ENCODE results near the gene SPATS1.
"Not testable (repeated sequence)": the region's sequence is repeated elsewhere in the genome, so short reads cannot be mapped to it uniquely, and the experiment has no call there.

SPATS1 gene

DNA sequence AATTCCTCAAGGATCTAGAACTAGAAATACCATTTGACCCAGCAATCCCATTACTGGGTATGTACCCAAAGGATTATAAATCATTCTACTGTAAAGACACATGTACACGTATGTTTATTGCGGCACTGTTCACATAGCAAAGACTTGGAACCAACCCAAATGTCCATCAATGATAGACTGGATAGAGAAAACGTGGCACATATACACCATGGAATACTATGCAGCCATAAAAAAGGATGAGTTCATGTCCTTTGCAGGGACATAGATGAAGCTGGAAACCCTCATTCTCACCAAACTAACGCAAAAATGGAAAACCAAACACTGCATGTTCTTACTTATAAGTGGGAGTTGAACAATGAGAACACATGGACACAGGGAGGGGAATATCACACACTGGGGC lies 4.4 kb downstream of the SPATS1 start:
- not testable (repeated sequence) for DNase-seq (ENCODE audit: low spot score)

DNA sequence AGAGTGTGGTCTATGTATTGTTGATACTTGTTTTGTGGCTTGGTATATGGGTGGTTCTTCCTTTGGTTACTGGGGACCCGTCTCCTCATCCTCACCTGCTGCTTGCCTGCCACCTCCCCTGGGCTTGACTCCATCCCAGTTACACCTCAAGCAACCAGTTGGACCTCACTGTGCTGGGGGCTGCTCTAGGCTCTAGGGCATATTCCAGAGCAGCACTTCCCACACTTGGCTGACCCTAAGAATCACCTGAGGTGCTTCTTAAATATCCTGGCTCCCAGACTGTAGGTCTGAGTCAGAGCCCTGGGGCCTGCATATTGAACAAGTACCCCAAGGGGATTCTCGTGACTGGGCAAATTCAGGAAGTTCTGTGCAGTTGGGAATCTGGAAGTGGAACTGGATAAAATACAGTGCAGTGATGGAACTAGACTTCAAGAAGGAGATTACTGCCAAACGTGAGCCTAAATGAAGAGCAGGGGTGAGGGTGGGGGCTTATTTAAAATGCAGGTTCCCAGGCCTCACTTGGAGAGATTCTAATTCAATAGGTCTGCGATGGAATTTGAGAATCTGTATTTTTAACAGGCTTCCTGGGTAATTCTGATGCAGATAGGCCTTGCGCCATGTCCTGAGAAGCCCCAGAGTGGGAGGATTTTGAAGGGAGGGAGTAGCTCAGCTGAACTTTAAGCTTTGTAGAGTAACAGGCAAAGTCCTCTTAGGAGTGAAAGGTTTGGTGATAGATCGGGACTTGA lies 7.6 kb downstream of the SPATS1 start:
- no peak for DNase-seq (ENCODE audit: low spot score)

DNA sequence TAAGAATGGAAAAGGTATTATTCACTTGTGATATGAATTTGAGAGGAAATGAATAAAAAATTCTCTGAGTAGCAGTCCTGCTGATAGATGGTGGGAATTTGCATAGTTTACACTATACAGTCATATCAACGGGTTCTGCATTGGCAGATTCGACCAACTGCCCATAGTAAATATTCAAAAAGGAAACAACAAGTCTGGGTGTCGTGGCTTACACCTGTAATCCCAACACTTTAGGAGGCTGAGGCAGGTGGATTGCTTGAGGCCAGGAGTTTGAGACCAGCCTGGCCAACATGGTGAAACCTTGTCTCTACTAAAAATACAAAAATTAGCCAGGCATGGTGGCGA lies 8.2 kb downstream of the SPATS1 start:
- not testable (repeated sequence) for DNase-seq (ENCODE audit: low spot score)

DNA sequence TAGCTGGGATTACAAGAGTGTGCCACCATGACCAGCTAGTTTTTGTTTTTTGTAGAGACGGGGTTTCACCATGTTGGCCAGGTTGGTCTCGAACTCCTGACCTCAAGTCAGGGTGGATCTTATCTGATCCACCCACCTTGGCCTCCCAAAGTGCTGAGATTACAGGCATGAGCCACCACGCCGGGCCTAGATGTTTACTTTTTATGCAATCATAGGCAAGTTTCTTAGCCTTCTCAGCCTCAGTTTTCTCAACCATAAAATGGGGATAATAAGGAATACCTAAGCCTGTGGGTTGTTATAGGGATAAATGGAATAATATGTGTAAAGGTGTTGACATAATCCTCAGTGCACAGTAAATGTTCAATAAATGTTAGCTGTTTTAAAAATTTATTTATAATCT lies 9.8 kb downstream of the SPATS1 start:
- no peak for DNase-seq (ENCODE audit: low spot score)

DNA sequence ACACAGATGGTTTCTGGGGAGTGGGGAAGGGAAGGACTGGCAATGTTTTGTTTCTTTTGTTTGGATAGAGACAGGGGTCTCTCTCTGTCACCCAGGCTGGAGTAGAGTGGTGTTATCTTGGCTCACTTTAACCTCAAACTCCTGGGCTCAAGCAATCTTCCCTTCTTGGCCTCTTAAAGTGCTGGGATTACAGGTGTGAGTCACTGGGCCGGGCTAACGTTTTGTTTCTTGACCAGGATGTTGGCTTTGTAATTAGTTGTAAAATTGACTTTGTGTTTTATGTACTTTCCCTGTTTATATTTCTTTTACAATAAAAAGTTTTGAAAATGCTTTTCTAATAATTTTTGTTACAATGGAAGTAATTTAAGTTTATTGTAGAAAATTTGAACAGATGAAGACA lies 10.9 kb downstream of the SPATS1 start:
- DNase-seq (ENCODE audit: low spot score): no peak

DNA sequence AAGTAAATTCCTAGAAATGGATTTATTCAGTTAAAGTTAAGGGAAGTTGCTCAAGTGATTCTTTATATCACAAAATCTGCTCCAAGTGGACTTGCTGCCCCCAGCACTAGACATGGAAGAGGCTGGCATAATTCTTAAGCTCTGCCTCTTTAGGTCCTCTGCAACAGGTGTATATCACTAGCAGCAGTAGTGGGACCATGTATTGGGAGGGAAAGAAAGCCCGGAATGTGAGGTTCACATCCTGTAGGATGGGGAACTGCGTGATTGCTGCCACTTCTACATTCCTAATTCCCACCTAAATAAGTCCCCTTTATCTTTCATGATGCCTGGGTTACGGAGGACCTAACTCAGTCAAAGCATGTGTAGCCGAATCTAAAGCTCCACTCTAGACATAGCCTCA lies 13.2 kb downstream of the SPATS1 start:
- no peak for DNase-seq (ENCODE audit: low spot score)

DNA sequence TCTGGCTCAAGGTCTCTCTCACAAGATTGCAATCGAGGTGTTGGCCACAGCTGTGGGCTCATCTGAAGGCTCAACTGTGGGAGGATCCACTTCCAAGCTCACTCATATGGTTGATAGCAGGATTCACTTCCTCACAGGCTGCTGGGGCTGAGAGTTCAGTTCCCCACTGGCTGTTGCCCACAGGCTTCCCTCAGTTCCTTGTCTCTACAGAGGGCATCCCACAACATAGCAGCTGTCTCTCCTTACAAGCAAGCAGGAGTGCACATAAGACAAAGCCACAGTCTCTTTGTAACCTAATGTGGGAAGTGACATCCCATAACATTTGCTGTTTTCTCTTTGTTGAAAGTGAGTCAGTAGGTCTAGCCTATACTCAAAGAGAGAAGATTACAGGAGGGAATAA lies 14.0 kb downstream of the SPATS1 start:
- DNase-seq (ENCODE audit: low spot score): no peak

DNA sequence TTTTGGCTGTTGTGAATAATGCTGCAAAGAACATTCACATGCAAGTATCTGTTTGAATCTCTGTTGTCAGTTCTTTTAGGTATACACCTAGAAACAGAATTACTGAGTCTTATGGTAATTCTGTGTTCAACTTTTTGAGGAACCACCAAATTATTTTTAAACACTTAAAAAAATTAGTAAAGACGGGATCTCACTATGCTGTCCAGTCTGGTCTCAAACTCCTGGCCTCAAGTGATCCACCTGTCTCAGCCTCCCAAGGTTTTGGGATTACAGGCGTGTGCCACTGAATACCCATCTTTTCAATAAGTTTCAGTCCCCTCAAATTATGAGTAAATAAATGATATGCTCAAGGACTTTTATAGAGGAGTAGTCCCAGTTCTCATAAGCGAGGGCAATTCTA lies 17.5 kb downstream of the SPATS1 start:
- DNase-seq (ENCODE audit: low spot score): no peak

DNA sequence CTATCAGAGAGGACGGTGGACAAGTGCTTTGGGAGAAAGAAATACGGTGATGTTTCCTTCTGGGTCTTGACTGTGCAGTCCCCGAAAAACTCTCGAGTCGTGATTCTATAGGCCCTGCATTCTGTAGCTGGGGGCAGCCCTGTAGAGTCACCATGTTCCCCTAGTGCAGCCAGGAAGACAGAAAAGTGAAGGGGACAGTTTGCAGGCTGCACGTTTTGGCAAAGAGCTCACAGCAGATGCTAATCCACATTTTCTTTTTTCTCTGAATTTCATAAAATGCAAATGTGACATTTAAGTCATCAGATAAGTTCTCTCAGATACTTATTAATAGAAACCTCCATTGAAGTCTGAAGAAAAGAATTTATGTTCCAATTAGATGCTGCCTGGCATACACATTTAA lies 19.5 kb downstream of the SPATS1 start:
- DNase-seq (ENCODE audit: low spot score): no peak

DNA sequence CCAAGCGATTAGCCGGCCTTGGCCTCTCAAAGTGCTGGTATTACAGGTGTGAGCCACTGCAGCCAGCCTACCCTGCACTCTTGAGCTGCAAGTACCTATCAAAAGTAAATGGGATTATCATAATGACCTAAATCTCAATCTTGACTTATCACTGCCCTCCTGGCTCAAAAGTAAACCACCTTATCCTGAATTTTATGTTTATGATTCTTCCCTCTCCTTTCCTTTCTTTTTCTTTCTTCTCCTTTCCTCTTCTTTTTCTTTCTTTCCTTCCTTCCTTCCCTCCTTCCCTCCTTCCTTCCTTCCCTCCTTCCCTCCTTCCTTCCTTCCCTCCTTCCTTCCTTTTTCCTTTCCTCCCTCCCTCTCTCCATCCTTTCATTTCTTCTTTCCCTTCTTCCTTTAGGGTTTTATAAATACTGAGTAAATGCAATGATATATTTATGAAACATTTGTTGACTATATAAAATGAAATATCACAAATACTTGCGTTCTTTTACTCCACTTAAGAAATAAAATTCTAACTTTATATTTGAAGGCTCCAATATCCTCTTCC lies 21.0 kb downstream of the SPATS1 start:
- DNase-seq (ENCODE audit: low spot score): no peak

DNA sequence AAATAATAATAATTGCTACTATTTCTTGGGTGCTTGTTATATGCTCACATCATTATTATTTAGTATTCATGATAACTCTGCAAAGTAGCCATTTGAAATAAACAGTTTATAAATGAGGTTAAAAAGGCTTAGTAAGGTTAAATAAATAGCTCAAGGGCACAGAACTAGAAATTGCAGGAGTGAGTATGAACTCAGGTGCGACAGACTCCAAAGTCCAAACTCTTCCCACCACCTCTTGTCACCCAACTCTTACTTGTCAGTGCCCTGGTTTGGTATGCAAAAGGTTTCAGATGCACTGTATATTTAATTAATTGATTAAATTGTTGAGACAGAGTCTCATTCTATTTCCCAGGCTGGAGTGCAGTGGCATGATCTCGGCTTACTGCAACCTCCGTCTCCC lies 24.3 kb downstream of the SPATS1 start:
- no peak for DNase-seq (ENCODE audit: low spot score)

DNA sequence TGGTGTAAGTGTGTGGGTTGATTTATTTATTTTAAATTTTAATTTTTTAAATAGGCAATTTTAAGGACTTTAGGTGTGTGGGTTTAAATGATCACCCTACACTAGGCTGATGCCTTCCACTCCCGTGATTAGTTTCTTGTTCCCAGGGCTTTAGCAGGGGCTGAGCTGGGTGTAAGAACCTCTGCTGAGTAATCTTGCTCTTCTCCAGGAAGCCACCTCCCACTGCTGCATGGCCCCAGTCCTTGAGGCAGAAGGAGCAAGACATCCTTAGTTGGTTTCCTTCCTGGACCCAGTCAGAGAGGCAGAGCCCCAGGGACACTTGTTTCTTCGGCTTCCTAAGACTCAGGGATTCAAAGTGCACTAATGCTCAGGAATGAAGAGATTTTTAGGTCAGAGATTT lies 25.2 kb downstream of the SPATS1 start:
- no peak for DNase-seq (ENCODE audit: low spot score)

DNA sequence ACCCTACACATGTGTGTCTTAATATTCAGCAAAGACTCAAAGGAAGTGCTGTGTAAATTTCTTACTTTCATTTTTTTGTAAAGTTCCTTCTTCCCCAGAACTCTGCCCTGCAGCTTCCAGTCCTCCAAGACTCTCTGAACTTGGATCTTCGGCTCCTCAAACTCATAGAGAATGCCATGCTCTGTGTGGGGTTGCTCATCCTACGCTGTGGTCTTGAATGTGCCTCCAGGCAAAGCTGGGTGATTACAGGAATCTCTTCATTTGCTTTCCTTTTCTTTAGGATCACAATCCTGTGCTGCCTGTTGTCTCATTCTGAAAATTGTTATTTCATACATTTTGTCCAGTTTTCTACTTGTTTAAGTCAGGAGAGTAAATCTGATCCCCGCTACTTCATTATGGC lies 30.6 kb downstream of the SPATS1 start:
- DNase-seq (ENCODE audit: low spot score): no peak

DNA sequence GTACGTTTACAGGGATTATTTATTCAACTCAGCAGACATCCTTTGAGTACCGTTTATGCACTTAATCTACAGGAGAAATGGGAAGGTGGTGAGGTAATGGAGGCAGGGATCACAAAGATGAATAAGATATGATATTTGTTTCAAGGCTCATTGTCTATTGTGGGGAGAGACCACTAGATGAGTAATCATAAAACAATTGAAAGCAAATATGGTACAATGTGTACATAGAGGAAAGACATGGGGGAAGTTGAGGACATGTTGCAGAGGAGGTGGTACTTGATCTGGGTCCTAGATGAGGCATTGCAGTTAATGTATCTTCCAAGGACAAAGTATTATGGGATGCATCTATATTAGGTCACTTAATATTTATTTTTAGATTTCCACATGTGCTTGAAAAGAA lies 31.3 kb downstream of the SPATS1 start:
- DNase-seq (ENCODE audit: low spot score): no peak

DNA sequence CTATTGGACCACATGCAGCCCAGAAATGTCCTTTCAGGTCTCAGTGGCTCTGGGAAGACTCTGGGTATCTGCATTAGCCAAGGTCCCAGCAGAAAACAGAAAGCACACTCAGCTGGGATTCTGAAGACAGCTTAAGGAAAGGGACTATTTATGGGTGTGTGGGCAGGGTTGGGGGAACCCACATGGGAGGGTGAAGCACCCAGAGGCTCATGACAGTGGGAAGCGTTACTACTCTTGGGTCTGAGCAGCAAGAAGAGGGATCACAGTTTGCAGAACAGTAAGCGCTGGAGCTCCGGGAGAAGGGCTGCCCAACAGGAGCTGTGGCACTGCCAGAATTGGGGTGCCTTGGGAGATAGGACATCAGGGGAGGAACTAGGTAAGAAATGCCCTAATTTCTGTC lies 32.6 kb downstream of the SPATS1 start:
- DNase-seq (ENCODE audit: low spot score): no peak

DNA sequence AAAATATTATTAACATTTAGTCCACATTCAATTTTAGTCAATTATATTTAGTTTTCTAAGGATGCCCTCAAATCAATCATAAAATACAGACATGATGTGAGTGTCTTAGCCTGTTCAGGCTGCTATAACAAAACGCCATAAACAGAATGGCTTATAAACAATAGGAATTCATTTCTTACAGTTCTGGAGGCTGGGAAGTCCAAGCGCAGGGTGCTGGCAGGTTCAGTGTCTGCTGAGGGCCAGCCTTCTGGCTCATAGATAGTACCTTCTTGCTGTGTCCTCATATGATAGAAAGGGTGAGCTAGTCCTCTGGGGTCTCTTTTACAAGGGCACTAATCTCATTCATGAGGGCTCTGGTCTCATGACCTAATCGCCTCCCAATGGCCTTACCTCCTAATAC lies 35.0 kb downstream of the SPATS1 start:
- DNase-seq (ENCODE audit: low spot score): no peak

DNA sequence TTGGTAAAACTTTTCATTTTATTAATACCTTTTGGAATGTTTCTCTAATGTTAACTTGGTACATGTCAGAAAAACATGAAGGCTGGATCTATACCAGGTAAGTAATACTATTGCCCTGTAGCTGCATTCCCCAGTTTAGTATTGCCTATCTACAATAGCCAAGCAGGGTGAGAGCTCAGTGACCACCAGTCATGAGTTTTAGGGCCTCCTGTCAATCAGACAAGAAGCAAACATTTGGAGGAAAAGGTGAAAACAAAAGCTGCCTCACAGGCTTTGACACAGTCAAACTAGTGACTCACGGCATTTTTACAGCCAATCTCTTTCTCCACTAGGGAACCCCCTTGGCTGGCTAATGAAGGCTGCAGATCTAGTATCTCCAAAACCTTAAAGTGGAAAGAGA lies 35.5 kb downstream of the SPATS1 start:
- DNase-seq (ENCODE audit: low spot score): no peak

DNA sequence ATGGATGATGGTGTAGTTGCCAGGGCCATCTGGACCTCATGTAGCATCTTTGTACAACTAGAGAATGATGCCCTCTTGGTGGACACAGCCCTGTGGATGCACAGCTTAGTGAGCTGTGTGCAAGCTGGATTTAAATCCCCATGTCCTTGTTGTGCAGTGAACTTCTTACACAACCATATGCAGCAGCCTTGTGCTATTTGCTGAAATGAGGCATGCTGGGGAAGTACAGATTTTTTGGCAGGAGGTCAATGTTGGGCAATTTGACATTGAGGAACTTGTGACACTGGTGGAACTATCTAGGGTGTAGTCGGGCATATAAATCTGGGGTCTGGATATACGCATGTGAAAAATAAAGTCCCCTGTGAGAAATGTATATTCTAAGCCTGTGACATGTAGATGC lies 39.3 kb downstream of the SPATS1 start:
- no peak for DNase-seq (ENCODE audit: low spot score)

DNA sequence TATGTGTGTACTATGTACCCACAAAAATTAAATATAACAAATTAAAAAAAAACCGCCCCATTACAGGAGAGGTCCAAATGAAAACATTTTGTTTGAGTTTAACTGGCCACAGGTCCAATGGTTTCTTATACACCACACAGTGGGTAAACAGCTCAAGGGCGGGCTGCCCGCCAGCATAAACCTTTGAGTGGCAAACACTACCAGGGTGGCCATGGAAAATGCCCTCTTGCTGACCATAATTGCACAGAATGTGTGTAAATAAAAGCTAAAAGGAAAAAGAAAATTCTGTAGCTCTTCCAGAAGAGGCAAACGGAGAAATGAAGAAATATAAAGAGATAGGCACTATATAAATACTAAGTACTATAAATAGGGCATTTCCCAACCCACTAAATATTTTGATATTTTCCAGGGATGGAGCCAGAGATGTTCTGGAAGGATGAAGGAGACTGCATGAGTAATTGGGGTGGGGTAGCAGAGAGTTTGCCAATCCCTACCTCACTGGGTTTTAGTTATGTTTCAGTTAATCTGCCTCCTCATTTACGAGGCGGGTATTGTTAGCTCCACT lies 44.0 kb downstream of the SPATS1 start:
- DNase-seq (ENCODE audit: low spot score): peak; percentile 31

DNA sequence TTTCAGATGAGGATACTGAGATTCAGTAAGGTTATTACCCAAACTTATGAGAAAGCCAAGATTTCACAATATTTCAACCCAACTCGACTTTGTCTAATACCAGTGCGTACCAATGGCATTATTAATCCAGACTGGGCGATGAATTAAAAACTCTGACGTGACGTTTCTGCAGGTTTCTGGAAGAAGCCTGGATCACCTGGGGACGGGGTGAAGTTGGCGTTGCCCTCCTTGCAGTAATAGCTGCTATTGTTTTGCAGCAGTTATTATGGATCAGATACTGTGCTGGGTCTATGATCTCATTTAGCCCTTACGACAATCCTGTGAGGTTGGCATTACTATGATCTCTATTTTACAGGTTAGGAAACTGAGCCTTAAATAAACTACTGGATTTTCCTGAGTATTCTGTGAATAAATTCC lies 44.5 kb downstream of the SPATS1 start:
- peak; percentile 37 for DNase-seq (ENCODE audit: low spot score)

DNA sequence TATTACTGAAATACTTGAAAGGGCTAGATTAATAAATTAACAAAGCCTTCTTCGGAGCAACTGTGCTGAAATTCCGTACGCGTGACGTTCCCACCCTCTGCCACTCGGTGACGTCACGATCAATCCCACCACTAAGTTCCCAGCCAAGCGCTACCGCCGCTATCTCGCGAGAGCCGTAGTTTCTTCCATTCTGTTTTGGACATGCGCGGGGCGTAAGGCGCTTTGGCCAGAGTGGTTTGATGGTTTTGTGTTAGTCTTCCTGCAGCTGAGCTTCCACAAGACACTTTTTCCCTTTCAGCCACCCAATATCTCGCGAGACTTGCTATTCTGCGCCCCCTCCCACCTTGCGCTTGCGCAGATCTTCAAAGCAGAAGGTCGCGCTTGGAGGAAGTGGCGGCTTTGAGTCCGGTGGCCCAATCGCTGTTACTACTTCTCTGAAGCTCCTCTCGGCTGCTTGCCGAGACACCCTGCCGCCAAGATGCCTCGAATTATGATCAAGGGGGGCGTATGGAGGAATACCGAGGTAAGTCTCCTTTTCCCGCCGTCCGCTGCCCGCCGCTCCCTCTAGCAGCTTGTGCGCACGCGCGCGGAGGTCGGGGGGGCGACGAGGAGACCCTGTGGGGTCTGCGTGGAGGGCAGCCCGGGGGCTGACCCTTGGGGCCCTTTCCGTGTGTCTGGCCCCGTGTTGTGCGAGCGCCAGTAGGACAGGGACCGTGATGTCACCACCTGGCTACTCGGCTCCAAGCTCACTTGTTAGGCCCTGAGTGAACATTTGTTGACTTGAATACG lies 45.1 kb downstream of the SPATS1 start, which contains the start of gene CDC5L:
Gene CDC5L, plus strand, starts transcription at position 361 of the 789 bp plus-strand sequence. Its CDS starts 118 bp downstream, at position 479.
- peak; percentile 98 for DNase-seq (ENCODE audit: low spot score)

DNA sequence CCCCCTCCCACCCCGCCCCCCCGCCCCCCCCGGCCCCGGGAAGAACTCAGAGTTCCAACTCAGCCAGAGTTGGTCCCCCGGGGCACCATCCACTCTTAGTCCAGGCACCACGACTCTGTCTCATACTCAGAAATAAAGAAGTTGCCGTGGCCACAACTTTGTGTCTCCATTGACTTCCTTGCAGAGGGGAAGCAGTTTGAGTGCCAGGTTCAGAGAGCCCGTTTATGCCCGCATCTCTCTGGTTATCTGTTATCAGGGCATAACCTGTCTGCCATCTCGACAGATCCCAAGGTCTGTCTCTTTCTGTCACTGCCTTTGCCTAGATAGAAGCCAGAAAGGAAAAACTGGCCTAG lies 45.7 kb downstream of the SPATS1 start:
- DNase-seq (ENCODE audit: low spot score): no peak

DNA sequence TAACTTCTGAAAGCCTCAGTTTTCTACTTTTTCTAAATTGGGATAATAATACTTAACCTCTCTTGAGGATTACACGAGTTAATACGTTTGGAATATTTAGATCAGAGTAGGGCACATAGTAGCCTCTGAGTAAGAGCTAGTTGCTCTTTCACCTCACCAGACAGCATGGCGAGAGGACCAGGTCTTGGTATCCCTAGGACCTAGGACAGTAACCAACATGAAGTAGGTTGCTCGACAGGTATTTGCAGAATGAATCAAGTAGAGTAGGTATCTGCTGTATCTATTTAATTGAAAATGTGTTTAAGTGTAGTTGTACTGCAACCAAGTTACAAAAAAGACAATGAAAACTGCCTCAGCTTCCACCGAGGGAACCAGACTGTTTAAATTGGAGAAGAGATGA lies 46.4 kb downstream of the SPATS1 start:
- DNase-seq (ENCODE audit: low spot score): no peak
